HepG2 (cell line): ENCODE data around the gene WNT3. TPM values are rescaled to one million over a fixed set of nuclear protein-coding genes. Genes with fewer than 3 reads are reported as not detected.

ENCODE experiments used
- AGO1 ChIP-seq: fragments of 200-400 bp; formaldehyde crosslinking; IDR thresholded peaks from 2 replicates; pipeline ENCODE4 v1.6.1; 2017; ENCODE audit warnings: mild to moderate bottlenecking, low read depth, low read length, moderate library complexity; ENCODE audit not compliant: poor library complexity, severe bottlenecking
- CC2D1A ChIP-seq: sonication (generic); formaldehyde crosslinking; IDR thresholded peaks from 2 replicates; pipeline ENCODE4 v1.8.1; 2023; ENCODE audit warnings: mild to moderate bottlenecking, missing genetic modification reagents
- GPN1 ChIP-seq: sonication (generic); formaldehyde crosslinking; IDR thresholded peaks from 2 replicates; pipeline ENCODE4 v1.5.1; 2020; ENCODE audit warnings: missing genetic modification reagents, borderline replicate concordance
- HOXA3 ChIP-seq: sonication (generic); formaldehyde crosslinking; IDR thresholded peaks from 2 replicates; pipeline ENCODE4 v1.5.0; 2020; ENCODE audit warnings: missing genetic modification reagents
- KDM1A ChIP-seq: IDR thresholded peaks from 2 replicates; pipeline ENCODE4 v1.6.1; 2016; ENCODE audit warnings: missing compliant biosample characterization
- KLF9 ChIP-seq: IDR thresholded peaks from 2 replicates; pipeline ENCODE4 v1.6.1; 2016; ENCODE audit warnings: low read depth
- MAFF ChIP-seq: IDR thresholded peaks from 2 replicates; pipeline ENCODE4 v1.6.1; 2011; ENCODE audit warnings: low read depth, low read length, improper control_type of control experiment
- PCBP2 ChIP-seq: fragments of 200-400 bp; formaldehyde crosslinking; optimal IDR thresholded peaks from 2 replicates; pipeline ENCODE3; 2018; ENCODE audit warnings: low read length, low read depth; ENCODE audit not compliant: poor library complexity, severe bottlenecking
- PHB2 ChIP-seq: fragments of 450-650 bp; IDR thresholded peaks from 2 replicates; pipeline ENCODE4 v1.6.1; 2018; ENCODE audit not compliant: partially characterized antibody
- RBAK ChIP-seq: sonication (generic); formaldehyde crosslinking; IDR thresholded peaks from 2 replicates; pipeline ENCODE4 v1.5.1; 2020; ENCODE audit warnings: mild to moderate bottlenecking, missing genetic modification reagents
- SIN3B ChIP-seq: fragments of 150-350 bp; IDR thresholded peaks from 2 replicates; pipeline ENCODE4 v1.6.1; 2014; ENCODE audit warnings: low read length
- TERF1 ChIP-seq: sonication (generic); formaldehyde crosslinking; IDR thresholded peaks from 2 replicates; pipeline ENCODE4 v1.8.0; 2022; ENCODE audit warnings: mild to moderate bottlenecking, missing genetic modification reagents, moderate library complexity
- TSC22D2 ChIP-seq: sonication (generic); formaldehyde crosslinking; IDR thresholded peaks from 2 replicates; pipeline ENCODE4 v1.5.1; 2020; ENCODE audit warnings: missing genetic modification reagents, mild to moderate bottlenecking, borderline replicate concordance
- YY1 ChIP-seq: IDR thresholded peaks from 2 replicates; pipeline ENCODE4 v1.6.1; 2011; ENCODE audit warnings: low read length, low read depth, moderate library complexity, mild to moderate bottlenecking; ENCODE audit not compliant: insufficient read depth, insufficient replicate concordance
- ZFP82 ChIP-seq: sonication (generic); formaldehyde crosslinking; IDR thresholded peaks from 2 replicates; pipeline ENCODE4 v1.5.1; 2020; ENCODE audit warnings: mild to moderate bottlenecking, missing genetic modification reagents, borderline replicate concordance
- ZMYM4 ChIP-seq: sonication (generic); formaldehyde crosslinking; IDR thresholded peaks from 2 replicates; pipeline ENCODE4 v1.8.1; 2023; ENCODE audit warnings: mild to moderate bottlenecking, missing genetic modification reagents
- ZNF12 ChIP-seq: sonication (generic); formaldehyde crosslinking; IDR thresholded peaks from 2 replicates; pipeline ENCODE4 v1.5.0; 2020; ENCODE audit warnings: missing genetic modification reagents
- ZNF18 ChIP-seq: sonication (generic); formaldehyde crosslinking; IDR thresholded peaks from 2 replicates; pipeline ENCODE4 v1.8.0; 2022; ENCODE audit warnings: mild to moderate bottlenecking, missing genetic modification reagents; ENCODE audit not compliant: insufficient replicate concordance
- ZNF552 ChIP-seq: sonication (generic); formaldehyde crosslinking; IDR thresholded peaks from 2 replicates; pipeline ENCODE4 v1.9.0; 2022; ENCODE audit warnings: missing genetic modification reagents, mild to moderate bottlenecking, borderline replicate concordance
- ZNF607 ChIP-seq: sonication (generic); formaldehyde crosslinking; IDR thresholded peaks from 2 replicates; pipeline ENCODE4 v1.5.1; 2020; ENCODE audit warnings: missing genetic modification reagents, mild to moderate bottlenecking, borderline replicate concordance
- polyA plus RNA-seq, 8 experiments: library from polyadenylated mRNA; depleted of rRNA in 3 of 8; stranded (reverse) in 7 of 8; unstranded in 1 of 8; fragments of >200 nt; fragmentation: Illumina TruSeq in 4 of 8; extraction: Trizol in 4 of 8; gene quantifications; 2 replicates each; pipeline versions ENCODE4 v1.2.1 to v1.2.3, GENCODE V29; 2011 to 2016; ENCODE audit warnings: low read depth in 4 of 8, missing spikeins in 1 of 8, mixed read lengths in 1 of 8; ENCODE audit not compliant: insufficient read depth in 1 of 8
- total RNA-seq, 5 experiments: library from RNA; depleted of rRNA; stranded (reverse); fragments of >200 nt; fragmentation: Illumina TruSeq; extraction: Trizol; gene quantifications; 2 replicates each; pipeline ENCODE4 v1.2.3, GENCODE V29; 2016; ENCODE audit warnings: low read depth in 1 of 5
- TF ChIP-seq, protein P1 (sequence below): IDR thresholded peaks from 2 replicates; pipeline ENCODE4 v1.6.1; 2016; ENCODE audit warnings: missing compliant biosample characterization, missing genetic modification reagents, borderline replicate concordance
- TF ChIP-seq, protein P2 (sequence below): sonication (generic); formaldehyde crosslinking; IDR thresholded peaks from 2 replicates; pipeline ENCODE4 v1.5.0; 2020; ENCODE audit warnings: missing genetic modification reagents
- TF ChIP-seq, protein P3 (sequence below): sonication (generic); formaldehyde crosslinking; IDR thresholded peaks from 2 replicates; pipeline ENCODE4 v1.5.0; 2020; ENCODE audit warnings: missing genetic modification reagents
- TF ChIP-seq, protein P4 (sequence below): sonication (generic); formaldehyde crosslinking; conservative IDR thresholded peaks from 2 replicates; pipeline ENCODE4 v1.4.0; 2020; ENCODE audit warnings: missing genetic modification reagents

The WNT3 gene
- total and polyA plus RNA-seq, 2 of the 13 experiments (the other 11 are each of a cell fraction or from before 2014, with no cell fraction given), result 8.5 to 10.3 TPM

GRCh38 chr17:46770439-46770817 is 48.1 kb downstream of the WNT3 start (continued):
- TF ChIP-seq PHB2 (no peak), KDM1A (CRISPR knock-in tag) (no peak), YY1 (no peak), GPN1 (CRISPR knock-in tag) (no peak), TERF1 (CRISPR knock-in tag) (0 out of 2 replicates have a peak, but pooled peaks have one; percentile 55), ZNF607 (CRISPR knock-in tag) (no peak), AGO1 (peak; percentile 10), PCBP2 (no peak), RBAK (CRISPR knock-in tag) (0 out of 2 replicates have a peak, but pooled peaks have one; percentile 26), MAFF (no peak), KLF9 (CRISPR knock-in tag) (no peak), CC2D1A (CRISPR knock-in tag) (no peak), HOXA3 (CRISPR knock-in tag) (no peak; the same call in 1 of the 2 replicates), ZNF552 (CRISPR knock-in tag) (no peak), ZMYM4 (CRISPR knock-in tag) (0 out of 2 replicates have a peak, but pooled peaks have one; percentile 11), SIN3B (no peak), ZNF12 (CRISPR knock-in tag) (no peak), ZFP82 (CRISPR knock-in tag) (no peak), TSC22D2 (peak; percentile 13; the same call in 1 of the 2 replicates), ZNF18 (CRISPR knock-in tag) (no peak)
- TF ChIP-seq, protein P1, sequence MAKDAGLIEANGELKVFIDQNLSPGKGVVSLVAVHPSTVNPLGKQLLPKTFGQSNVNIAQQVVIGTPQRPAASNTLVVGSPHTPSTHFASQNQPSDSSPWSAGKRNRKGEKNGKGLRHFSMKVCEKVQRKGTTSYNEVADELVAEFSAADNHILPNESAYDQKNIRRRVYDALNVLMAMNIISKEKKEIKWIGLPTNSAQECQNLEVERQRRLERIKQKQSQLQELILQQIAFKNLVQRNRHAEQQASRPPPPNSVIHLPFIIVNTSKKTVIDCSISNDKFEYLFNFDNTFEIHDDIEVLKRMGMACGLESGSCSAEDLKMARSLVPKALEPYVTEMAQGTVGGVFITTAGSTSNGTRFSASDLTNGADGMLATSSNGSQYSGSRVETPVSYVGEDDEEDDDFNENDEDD (CRISPR knock-in tag), result peak; percentile 37; the same call in 1 of the 2 replicates
- TF ChIP-seq, protein P2, sequence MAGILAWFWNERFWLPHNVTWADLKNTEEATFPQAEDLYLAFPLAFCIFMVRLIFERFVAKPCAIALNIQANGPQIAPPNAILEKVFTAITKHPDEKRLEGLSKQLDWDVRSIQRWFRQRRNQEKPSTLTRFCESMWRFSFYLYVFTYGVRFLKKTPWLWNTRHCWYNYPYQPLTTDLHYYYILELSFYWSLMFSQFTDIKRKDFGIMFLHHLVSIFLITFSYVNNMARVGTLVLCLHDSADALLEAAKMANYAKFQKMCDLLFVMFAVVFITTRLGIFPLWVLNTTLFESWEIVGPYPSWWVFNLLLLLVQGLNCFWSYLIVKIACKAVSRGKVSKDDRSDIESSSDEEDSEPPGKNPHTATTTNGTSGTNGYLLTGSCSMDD (CRISPR knock-in tag), result 0 out of 2 replicates have a peak, but pooled peaks have one; percentile 32
- TF ChIP-seq, protein P3, sequence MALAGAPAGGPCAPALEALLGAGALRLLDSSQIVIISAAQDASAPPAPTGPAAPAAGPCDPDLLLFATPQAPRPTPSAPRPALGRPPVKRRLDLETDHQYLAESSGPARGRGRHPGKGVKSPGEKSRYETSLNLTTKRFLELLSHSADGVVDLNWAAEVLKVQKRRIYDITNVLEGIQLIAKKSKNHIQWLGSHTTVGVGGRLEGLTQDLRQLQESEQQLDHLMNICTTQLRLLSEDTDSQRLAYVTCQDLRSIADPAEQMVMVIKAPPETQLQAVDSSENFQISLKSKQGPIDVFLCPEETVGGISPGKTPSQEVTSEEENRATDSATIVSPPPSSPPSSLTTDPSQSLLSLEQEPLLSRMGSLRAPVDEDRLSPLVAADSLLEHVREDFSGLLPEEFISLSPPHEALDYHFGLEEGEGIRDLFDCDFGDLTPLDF (CRISPR knock-in tag), result no peak
- TF ChIP-seq, protein P4, sequence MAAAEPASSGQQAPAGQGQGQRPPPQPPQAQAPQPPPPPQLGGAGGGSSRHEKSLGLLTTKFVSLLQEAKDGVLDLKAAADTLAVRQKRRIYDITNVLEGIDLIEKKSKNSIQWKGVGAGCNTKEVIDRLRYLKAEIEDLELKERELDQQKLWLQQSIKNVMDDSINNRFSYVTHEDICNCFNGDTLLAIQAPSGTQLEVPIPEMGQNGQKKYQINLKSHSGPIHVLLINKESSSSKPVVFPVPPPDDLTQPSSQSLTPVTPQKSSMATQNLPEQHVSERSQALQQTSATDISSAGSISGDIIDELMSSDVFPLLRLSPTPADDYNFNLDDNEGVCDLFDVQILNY, result no peak
